ENCODE data around the gene BRD7. TPM values are rescaled to one million over a fixed set of nuclear protein-coding genes. Genes with fewer than 3 reads are reported as not detected.

The BRD7 gene
- total RNA-seq, 1 donor from 2014 or later, result 29.2 TPM

DNA sequence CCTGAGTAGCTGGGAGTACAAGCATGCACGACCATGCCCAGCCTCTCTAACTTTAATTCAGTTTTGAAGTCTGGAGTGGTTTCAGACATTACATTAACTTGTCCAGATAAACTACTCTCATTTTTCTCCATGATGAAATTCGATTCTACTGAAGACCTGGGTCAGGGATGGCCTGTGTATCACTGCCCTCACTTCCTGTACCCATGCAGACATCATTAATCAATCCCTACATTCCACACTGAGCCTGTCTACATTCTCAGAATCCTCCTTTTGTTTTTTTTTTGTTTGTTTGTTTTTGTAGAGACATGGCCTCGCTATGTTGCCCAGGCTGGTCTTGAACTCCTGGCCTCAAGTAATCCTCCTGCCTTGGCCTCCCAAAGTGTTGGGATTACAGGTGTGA, 79.9 kb downstream of the BRD7 start:
- DNase-seq, result no peak

DNA sequence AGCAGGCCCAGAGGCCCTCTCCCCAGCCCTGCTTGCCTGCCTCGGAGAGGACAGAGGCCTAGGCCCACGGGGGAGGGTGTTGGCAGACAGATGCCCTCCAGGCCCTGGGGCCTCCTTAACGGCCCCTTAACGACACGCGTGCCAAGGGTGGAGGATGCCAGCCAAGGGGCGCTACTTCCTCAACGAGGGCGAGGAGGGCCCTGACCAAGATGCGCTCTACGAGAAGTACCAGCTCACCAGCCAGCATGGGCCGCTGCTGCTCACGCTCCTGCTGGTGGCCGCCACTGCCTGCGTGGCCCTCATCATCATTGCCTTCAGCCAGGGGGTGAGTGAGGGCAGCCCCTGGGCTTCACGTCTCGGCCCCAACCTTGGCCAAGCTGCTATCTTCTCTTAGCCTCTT, 80.8 kb downstream of the BRD7 start:
- DNase-seq, result no peak

DNA sequence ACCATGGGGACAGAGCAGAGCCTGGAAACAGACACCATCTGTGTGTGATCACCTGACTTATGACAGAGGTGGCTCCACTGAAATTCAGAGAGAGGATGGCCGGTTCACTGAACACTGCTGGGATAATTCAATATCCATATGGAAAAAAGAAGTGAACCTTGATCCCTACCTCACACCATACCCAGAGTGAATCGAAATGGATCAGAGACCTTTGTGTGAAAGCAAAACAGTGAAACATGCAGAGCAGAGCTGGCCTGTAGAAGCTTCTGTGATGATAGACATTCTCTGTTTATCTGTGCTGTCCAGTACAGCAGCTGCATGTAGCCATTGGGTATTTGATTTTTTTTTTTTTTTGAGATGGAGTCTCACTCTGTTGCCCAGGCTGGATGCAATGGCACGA, 82.1 kb downstream of the BRD7 start:
- DNase-seq, result no peak

DNA sequence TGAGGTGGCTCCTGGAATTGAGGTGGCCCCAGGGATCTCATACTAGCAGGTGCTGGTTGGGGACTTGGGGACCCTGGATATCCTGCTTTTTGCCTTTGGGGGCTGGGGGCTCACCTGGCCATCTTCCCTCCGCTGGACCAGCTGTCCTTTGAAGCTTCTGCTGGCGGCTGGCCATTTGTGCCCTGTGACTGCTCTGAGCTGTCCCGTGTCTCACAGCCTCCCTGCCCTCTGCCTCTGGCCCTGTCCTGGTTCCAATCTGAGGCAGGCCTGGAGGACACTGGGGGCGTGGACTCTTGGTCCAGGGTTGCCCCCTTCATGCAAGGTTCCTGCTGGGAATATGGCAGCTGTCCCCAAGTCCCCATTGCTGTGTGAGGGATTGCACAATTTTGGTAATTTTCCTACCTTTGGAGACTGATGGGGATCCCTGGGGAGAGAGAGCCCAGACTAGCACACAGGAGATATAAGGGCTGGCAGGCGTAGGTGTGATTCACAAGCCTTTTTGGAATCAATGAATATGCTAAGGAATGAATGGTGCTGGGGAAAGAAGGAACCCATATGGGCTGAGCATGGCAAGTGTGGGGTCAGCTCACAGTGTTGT, 83.3 kb downstream of the BRD7 start:
- no peak for DNase-seq

DNA sequence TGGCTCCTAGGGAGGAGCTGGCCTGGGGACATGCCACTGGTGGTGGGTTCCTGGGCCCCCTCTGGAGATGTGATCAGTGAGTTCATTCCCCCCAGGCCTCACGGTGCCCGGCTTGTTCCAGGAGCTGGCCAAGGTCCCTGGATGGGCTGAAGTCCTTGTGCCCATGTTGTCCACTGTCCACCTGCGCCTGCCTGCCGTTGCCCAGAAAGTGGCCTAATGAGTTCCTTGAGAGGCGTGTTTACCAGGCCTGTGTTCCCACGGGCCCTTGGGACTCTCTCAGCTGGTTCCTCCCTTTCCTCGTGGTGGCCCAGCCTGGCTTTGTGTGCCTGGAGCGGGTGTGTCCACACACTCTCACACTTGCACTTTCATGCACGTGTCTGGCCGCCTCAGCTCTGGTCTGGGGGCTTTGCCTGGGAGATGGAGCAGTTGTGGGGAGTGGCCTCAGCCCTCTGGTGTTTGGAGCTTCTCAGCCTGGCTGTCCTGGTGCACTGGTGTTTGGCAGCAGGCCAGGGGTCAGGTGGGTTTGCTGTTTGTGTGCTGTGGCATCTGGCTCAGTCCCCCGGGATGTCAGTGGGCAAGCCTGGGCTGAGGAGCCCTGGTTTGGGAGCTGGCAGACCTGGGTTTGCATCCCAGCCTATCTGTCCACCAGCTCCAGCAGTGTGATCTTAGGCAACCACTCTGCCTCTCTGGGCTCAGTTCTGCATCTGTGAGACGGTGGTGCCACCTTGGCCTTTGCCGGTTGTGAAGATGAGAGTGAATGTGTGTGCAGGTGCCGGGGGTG, 84.5 kb downstream of the BRD7 start:
- DNase-seq, result no peak

DNA sequence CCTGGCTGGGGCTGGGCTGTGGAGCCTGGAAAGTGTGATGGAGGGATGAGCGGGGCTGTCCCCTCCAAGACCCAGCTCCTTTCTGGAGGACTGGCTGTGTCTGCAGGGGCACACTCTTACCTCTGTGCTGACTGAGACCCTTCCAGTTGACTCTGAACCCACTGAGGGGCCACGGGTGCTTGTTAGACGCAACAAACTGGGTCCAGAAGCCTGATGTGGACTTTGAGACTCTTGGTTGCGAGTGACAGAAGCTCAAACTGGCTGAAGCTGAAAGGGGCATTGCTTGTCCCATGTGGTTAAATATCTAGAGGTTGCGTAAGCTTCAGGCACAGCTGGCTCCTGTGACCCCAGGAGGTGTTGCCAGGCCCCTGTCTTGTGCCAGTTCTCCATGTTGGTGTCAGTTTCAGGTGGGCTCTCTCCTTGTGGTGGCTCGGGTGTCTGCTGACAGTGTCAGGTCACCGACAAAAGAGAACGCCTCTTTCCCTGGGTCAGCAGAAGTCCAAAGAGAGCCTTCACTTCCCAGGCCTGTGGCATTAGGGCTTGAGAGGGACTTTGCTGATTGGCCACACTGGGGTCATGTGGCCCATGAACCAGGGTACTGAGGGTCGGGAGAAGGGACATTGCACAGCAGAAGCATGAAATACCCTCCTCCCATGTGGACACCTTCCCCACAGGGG, 85.7 kb downstream of the BRD7 start:
- no peak for DNase-seq

DNA sequence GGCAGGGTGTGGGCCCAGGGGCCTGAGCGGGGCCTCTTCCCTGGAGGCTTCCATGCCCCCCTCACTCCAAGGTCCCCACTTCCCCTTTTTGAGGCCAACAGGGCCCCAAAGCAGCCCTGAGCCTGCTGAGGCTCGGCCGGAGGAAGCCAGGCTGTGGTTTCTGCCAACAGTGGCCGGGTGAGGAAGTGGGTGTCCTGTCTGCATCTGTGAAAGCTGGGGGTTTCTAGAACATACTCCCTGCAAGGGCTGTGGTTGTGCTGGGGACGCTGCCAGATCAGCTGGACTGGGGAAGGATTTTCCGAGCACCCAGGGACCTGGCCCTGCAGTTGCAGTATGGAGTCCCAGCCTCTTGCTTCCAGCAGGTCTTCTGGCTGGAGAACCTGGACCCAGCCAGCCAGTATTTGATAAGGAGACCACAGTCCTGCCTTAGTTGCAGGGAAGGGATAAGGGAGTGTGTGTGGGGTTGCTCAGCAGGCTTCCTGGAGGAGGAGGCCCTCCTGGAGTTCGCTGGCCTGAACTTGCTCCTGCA, 86.7 kb downstream of the BRD7 start:
- no peak for DNase-seq

DNA sequence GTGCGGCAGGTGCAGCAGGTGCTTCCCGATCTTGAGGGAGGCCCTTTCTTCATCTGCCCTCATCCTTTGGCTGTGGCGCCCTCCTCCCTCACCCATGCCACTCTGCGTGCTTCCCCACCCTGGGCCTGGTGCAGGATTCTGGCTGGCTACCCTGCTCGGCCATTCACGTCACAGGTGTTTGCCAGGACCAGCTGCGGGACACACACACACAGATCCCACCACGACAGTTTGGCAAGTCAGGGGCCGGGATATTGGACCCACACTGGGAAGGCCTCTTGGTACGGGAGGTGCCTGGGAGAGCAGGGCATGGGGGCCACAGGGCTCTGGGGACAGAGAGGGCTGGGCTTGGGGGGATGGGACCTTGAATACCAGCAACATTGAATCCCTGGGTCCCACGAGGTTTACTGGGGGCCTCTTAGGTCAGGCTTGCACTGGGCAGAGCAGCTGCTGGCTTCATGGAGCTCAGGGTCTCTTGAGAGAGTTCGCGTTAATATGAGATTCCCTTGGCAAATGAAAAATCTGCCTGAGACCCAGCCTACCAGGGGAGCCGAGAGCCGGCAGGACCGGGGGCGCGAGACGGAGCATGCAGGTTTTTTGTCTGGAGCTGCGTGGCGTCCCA, 87.3 kb downstream of the BRD7 start:
- no peak for DNase-seq

DNA sequence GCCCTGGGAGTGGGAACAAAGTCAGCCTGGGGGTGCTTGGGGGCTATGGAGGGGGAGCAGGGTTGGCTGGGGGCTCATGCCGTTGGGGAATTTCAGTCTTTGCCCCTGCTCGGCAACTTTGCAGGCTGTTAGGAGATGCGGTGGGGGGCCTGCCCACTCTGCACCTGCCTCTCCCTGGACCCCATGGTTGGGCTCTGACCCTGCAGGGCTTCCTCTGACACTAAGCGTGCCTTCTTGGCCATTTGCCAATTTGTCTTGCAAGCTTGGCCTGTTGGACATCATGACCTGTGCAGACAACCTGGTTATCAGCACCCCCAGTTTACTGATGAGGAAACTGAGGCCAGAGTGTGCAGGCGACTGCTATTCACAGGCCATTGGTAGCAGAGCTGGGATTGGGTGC, 87.9 kb downstream of the BRD7 start:
- DNase-seq, result no peak

DNA sequence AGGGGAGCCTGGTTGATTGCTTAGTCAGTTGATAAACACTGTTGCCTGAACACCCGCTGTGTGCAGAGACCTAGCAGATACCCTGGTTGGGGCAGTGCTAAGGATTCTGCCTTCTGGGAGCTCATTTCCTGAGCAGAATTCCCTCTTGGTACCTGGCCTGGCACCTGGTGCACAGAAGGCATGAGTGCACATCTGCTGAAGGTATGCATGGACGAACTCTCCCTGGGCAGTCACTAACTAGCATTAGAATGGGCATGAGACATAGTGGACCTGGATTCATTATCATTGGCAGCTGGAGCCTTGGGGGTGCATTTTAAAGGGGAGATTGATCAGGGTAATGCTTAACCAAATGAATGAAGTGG, 89.3 kb downstream of the BRD7 start:
- no peak for DNase-seq

DNA sequence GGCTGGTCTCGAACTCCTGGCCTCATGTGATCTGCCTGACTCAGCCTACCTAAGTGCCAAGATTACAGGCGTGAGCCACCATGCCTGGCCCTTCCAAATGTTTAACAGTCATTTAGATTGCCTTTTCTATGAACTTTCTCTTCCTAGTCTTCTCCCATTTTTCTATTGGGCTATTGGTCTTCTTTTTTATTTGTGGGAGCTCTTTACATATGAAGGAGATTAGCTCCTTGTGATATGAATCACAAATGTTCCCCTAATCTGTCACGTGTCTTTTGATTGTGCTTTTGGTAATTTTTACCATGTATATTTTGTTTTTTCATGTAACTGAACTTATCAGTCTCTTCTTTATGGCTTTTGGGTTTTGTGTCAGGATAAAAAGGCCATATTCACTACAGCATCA, 90.5 kb downstream of the BRD7 start:
- DNase-seq, result no peak

DNA sequence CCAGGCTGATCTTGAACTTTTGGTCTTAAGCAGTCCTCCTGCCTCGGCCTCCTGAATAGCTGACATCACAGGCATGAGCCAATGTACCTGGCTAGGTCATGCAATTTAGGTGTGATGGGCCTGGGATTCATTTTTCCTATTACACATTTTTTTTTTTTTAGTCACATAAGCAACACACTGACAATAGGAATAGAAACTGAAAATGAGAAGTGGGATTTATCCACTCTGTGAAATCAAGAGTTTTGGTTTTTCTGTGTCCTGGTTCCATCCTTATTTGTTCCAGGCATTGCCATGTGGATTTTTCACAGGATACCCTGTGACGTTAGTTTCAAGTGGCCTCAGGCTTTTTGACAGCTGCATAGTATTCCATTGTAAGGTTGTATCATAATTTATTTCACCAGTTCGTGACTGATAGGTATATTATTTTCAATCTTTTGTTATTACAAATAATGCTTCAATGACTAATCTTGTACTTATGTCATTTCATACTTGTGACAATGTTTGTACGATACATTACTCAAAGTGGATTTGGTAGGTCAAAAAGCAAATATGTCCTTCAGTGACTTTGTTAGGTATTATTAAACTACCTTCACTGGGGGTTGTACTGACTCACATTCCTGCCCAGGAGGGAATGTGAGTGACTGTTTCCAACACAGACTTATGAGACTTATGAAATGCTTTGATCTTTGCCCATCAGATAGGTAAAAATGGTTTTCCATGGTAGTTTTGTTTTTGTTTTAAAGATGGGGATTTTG, 91.8 kb downstream of the BRD7 start:
- DNase-seq, result no peak

DNA sequence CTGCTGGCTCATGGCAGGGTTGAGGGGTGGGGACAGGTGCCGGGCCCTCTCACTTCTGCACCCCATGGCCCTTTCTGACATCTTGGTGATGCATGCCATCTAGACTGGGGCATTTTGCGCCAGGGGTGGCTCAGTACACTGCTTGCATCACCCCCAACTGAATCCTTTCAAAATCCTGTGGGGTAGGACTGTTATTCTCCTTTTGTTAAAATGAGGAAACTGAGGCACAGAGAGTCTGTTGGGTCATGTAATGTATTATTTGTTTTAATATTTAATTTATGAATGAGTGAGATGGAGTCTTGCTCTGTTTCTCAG, 92.5 kb downstream of the BRD7 start:
- no peak for DNase-seq

DNA sequence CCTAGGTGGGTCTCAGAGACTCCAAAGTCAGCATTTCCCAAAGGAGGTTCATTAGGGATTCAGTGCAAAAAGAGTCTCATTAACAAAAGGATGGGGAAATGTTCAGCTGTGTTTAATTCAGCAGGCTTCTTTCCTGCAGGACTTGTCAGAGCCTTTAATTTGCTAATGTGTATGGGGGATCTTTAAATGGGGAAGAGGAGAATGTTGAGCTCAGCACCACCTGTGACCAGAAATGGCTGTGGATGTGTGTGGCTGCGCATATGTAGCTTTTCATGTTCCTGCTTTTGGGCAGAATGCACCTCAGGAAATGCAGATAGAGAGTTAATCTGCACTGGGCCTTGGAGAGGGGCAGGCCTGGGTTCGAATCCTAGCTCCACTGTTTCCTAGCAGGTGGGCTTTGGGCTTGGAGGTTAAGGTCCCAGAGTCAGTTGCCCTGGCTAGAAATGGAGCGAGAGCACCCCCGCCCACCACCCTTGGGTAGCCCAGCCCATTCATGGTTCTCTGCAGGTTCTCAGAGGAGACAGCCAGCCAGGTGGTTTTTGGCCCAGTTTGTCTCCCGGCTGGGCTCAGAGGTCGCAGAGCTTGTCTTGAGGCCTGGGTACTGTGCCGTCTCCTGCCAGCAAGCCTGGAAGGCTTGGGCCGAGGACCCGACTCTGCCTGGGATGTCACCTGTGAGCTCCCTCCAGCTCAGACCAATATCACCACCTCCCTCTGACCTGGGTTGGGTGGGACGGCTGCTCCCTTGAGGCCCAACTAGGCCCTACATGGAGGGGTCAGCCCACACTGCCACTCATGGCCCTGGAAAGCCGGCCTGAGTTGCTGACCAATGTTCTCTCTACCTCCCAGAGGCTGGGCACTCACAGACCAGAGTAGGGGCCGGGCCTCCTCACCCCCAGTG, 93.1 kb downstream of the BRD7 start:
- DNase-seq, result no peak

DNA sequence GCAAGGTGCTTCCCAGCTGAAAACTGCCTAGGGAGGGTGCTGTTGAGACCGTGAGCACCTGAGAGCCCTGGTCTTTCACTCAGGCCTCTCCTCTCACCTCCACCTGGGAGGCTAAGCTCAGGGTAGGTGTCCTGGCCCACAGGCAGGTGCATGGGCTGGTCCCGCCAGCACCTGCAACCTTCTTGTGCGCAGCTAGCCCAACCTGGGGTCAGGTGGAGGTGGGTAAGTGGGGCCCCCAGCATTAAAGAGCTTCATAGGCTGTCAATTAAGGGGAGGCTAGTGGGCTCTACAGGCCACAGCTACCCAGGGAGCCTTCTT, 93.7 kb downstream of the BRD7 start:
- no peak for DNase-seq

DNA sequence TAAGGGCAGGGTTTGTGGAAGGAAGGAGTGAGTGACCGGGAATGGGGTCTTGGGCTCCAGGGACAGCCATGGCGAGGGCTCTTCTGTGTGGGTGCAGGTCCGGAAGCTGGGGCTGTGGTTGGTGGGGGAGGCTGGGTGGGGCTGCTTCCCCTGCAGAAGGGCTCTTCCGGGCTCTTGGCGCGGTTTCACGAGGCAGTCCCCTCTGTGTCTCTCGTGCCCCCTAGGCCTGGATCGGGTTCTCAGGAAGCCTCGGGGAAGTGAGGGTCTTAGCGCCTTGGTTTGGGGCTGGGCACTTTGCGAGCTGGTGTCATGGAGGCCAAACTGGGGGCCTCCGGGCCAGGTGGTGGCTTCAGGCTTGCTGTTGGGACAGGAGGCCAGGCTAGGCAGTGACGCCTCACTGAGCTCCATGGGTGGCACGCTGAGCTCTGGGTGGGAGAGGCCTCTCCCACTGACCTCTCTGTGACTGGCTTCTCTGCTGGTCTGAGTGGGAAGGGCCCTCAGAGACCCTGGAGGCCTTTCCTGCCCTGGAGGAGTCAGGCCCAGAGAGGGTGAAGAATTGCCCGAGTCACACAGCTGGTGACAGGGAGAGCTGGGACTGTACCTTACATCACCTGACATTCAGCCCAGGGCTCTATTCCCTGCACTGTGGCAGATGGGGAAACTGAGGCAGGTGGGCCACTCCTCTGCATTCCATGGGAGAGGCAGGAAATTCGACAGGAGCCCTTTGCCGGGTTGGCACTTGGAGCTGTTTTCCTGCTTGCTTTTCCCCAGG, 94.3 kb downstream of the BRD7 start:
- DNase-seq, result no peak

DNA sequence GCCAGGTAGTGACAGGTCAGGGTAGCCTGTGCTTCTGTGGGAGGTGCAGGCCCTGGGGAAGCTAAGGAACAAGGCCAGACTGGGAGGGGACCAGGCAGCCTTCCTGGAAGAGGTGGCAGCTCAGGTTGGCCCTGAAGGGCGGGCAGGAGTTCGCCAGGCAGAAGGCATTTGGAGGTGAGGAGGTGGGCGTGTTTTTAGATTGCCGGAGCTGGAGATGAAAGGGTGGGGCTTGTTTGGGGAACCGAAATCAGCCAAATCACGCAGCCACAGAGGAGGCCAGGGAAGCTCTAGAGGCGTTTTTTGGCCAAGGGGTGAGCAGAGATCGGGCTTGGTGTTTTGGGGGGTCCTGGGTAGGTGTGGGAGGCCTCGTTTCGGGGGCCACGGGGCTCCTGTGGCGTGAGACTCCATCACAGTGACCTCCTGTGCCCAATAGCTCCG, 94.9 kb downstream of the BRD7 start:
- DNase-seq, result no peak

DNA sequence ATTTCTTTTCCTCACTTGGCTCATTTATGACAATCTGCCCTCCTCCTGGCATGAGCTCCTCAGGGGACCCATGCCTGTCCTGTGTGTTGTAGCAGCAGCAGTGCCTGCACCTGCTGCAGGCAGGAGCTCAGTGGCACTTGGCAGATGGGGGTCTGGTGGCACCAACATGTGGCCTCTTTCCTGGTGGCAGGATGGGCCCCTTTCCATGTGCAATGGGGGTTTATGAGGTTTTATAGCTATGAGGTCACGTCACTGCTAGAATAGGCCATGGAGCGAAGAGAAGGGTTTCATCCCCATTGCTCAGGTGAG, 95.5 kb downstream of the BRD7 start:
- no peak for DNase-seq

DNA sequence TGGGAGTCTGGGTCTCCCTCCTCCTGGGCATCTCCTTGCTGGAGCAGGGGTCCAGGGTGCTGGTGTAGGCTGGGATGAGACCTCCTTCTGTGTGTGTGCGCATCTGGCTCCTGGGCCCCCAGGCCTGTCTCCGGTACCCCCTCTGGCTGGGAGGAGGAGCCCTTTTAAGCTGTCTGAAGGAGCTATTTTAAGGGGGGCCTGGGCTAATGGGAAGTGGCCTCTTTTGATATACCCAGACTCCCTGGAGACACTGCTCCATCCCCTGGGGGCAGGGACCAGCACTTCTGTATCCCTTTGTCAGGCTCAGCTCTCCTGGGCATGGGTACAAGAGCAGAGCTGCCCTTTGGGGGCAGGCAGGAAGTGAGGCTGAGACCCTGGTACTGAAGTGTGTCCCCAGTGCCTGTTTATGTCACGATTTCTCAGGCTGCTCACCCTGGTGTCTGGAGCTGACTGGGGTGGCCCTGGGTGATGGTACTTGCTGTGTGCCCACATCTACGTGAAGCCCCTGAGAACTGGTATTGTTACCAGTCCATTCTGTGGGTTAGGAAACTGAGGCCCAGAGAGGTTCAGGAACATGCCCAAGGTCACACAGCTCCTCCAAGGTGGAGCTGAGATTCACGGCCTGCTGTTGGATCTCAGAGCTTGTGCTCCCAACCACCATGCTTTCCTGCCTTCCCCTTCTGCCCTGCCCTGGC, 96.0 kb downstream of the BRD7 start:
- DNase-seq, result no peak

DNA sequence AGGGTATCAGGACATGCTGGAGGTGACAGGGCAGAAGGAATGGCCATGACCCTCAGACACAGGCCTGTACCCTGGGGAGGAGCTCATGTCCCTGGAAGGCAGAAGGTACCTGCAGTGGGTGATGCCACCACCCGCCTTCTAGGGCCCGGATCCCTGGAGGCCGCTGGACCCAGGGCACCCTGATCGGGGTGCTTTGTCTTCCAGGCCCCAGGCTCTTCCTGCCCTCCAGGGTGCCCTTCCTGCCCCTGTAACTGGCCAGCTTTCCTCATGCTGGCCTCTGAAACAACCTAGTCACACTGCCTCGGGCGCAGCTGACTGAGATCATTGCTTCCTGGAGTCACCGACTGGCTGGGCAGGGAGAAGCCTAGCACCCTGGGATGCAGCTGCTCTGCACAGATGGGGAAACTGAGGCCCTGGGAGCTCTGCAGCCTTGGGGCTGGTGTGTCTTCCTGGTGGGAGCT, 96.6 kb downstream of the BRD7 start:
- no peak for DNase-seq

Measured in skin of body (tissue), 2 donors.